HepG2 (cell line): ENCODE data around the gene AKAP1. TPM values are rescaled to one million over a fixed set of nuclear protein-coding genes. Genes with fewer than 3 reads are reported as not detected.

ENCODE experiments used
- AKAP8 ChIP-seq: sonication (generic); formaldehyde crosslinking; IDR thresholded peaks from 2 replicates; pipeline ENCODE4 v1.5.1; 2020; ENCODE audit warnings: mild to moderate bottlenecking, missing genetic modification reagents
- ARHGAP35 ChIP-seq: sonication (generic); formaldehyde crosslinking; IDR thresholded peaks from 2 replicates; pipeline ENCODE4 v1.9.0; 2022; ENCODE audit warnings: mild to moderate bottlenecking, inconsistent platforms, moderate library complexity, missing genetic modification reagents, borderline replicate concordance
- CHCHD3 ChIP-seq: sonication (generic); formaldehyde crosslinking; IDR thresholded peaks from 2 replicates; pipeline ENCODE4 v1.8.0; 2022; ENCODE audit warnings: mild to moderate bottlenecking, missing genetic modification reagents, moderate library complexity
- ZBTB44 ChIP-seq: sonication (generic); formaldehyde crosslinking; IDR thresholded peaks from 2 replicates; pipeline ENCODE4 v1.4.0; 2020; ENCODE audit warnings: missing genetic modification reagents
- ZNF33A ChIP-seq: sonication (generic); formaldehyde crosslinking; IDR thresholded peaks from 2 replicates; pipeline ENCODE4 v1.5.1; 2020; ENCODE audit warnings: missing genetic modification reagents, mild to moderate bottlenecking, moderate library complexity, borderline replicate concordance
- ZNF33B ChIP-seq: sonication (generic); formaldehyde crosslinking; IDR thresholded peaks from 2 replicates; pipeline ENCODE4 v1.5.1; 2020; ENCODE audit warnings: mild to moderate bottlenecking, missing genetic modification reagents
- ZNF501 ChIP-seq: sonication (generic); formaldehyde crosslinking; IDR thresholded peaks from 2 replicates; pipeline ENCODE4 v1.5.1; 2020; ENCODE audit warnings: mild to moderate bottlenecking, moderate library complexity, missing genetic modification reagents
- ZNF558 ChIP-seq: sonication (generic); formaldehyde crosslinking; IDR thresholded peaks from 2 replicates; pipeline ENCODE4 v1.9.0; 2022; ENCODE audit warnings: mild to moderate bottlenecking, missing genetic modification reagents, borderline replicate concordance
- ZNF589 ChIP-seq: sonication (generic); formaldehyde crosslinking; conservative IDR thresholded peaks from 2 replicates; pipeline ENCODE4 v1.8.0; 2022; ENCODE audit warnings: mild to moderate bottlenecking, moderate library complexity, missing genetic modification reagents
- ZNF75D ChIP-seq: sonication (generic); formaldehyde crosslinking; IDR thresholded peaks from 2 replicates; pipeline ENCODE4 v1.8.1; 2023; ENCODE audit warnings: missing genetic modification reagents, mild to moderate bottlenecking, borderline replicate concordance
- polyA plus RNA-seq, 8 experiments: library from polyadenylated mRNA; depleted of rRNA in 3 of 8; stranded (reverse) in 7 of 8; unstranded in 1 of 8; fragments of >200 nt; fragmentation: Illumina TruSeq in 4 of 8; extraction: Trizol in 4 of 8; gene quantifications; 2 replicates each; pipeline versions ENCODE4 v1.2.1 to v1.2.3, GENCODE V29; 2011 to 2016; ENCODE audit warnings: low read depth in 4 of 8, missing spikeins in 1 of 8, mixed read lengths in 1 of 8; ENCODE audit not compliant: insufficient read depth in 1 of 8
- total RNA-seq, 5 experiments: library from RNA; depleted of rRNA; stranded (reverse); fragments of >200 nt; fragmentation: Illumina TruSeq; extraction: Trizol; gene quantifications; 2 replicates each; pipeline ENCODE4 v1.2.3, GENCODE V29; 2016; ENCODE audit warnings: low read depth in 1 of 5
- TF ChIP-seq, protein P1 (sequence below): sonication (generic); formaldehyde crosslinking; IDR thresholded peaks from 2 replicates; pipeline ENCODE4 v1.4.0; 2020; ENCODE audit warnings: missing genetic modification reagents
- TF ChIP-seq, protein P2 (sequence below): sonication (generic); formaldehyde crosslinking; IDR thresholded peaks from 2 replicates; pipeline ENCODE4 v1.8.1; 2023; ENCODE audit warnings: mild to moderate bottlenecking, missing genetic modification reagents
- TF ChIP-seq, protein P3 (sequence below): sonication (generic); formaldehyde crosslinking; IDR thresholded peaks from 2 replicates; pipeline ENCODE4 v1.4.0; 2020; ENCODE audit warnings: mild to moderate bottlenecking, missing genetic modification reagents, borderline replicate concordance
- TF ChIP-seq, protein P4 (sequence below): sonication (generic); formaldehyde crosslinking; IDR thresholded peaks from 2 replicates; pipeline ENCODE4 v1.4.0; 2020; ENCODE audit warnings: mild to moderate bottlenecking, missing genetic modification reagents

Gene AKAP1
- total and polyA plus RNA-seq, 2 of the 13 experiments (the other 11 are each of a cell fraction or from before 2014, with no cell fraction given) = 101 to 131 TPM

DNA sequence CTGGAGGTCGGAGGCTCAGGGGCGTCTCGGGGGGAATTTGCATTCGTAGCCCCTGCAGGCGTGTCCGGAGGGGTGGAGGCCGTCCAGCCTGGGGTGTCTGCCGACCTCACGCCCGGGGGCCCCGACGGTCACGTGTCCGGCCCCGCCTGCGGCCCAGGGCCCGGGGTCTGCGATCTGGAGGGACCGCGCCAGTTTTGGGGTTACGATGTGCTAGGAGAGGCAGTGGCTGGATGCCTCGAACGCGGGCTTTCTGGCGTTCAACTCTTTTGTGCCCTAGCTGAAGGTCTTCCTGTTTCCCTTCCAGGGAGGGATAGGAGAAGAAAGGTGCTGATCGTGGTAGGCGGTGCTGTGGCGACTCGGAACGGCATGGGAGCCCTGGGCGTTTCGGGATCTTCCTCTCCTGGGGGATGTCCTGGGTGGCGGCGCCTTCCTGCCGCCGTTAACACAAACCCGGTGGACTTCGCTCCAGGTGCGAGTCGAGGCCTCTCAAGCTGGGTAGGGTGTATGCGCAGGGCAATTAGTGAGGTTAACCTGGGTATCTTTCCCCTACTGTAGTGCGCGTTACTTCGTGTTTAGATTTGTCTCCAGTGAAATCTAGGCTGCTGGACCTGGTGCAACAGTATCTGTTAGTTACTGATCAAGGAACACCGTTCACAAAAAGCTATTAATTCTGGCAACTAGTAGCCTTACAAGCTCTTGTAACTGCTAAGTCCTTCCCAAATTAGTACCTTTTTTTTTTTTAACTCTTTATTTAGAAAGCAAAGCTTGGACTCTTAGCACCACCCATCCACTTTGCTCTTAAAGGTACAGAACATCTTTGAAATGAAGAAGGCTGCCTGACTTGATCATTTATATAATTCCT lies 1.3 kb downstream of the AKAP1 start (continued):
- TF ChIP-seq, protein P1, sequence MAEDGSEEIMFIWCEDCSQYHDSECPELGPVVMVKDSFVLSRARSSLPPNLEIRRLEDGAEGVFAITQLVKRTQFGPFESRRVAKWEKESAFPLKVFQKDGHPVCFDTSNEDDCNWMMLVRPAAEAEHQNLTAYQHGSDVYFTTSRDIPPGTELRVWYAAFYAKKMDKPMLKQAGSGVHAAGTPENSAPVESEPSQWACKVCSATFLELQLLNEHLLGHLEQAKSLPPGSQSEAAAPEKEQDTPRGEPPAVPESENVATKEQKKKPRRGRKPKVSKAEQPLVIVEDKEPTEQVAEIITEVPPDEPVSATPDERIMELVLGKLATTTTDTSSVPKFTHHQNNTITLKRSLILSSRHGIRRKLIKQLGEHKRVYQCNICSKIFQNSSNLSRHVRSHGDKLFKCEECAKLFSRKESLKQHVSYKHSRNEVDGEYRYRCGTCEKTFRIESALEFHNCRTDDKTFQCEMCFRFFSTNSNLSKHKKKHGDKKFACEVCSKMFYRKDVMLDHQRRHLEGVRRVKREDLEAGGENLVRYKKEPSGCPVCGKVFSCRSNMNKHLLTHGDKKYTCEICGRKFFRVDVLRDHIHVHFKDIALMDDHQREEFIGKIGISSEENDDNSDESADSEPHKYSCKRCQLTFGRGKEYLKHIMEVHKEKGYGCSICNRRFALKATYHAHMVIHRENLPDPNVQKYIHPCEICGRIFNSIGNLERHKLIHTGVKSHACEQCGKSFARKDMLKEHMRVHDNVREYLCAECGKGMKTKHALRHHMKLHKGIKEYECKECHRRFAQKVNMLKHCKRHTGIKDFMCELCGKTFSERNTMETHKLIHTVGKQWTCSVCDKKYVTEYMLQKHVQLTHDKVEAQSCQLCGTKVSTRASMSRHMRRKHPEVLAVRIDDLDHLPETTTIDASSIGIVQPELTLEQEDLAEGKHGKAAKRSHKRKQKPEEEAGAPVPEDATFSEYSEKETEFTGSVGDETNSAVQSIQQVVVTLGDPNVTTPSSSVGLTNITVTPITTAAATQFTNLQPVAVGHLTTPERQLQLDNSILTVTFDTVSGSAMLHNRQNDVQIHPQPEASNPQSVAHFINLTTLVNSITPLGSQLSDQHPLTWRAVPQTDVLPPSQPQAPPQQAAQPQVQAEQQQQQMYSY (CRISPR knock-in tag) = peak; percentile 10; the same call in 1 of the 2 replicates
- peak; percentile 90 for TF ChIP-seq ZNF33B (CRISPR knock-in tag)
- no peak; the same call in 1 of the 2 replicates for TF ChIP-seq CHCHD3
- TF ChIP-seq, protein P2, sequence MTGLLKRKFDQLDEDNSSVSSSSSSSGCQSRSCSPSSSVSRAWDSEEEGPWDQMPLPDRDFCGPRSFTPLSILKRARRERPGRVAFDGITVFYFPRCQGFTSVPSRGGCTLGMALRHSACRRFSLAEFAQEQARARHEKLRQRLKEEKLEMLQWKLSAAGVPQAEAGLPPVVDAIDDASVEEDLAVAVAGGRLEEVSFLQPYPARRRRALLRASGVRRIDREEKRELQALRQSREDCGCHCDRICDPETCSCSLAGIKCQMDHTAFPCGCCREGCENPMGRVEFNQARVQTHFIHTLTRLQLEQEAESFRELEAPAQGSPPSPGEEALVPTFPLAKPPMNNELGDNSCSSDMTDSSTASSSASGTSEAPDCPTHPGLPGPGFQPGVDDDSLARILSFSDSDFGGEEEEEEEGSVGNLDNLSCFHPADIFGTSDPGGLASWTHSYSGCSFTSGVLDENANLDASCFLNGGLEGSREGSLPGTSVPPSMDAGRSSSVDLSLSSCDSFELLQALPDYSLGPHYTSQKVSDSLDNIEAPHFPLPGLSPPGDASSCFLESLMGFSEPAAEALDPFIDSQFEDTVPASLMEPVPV (CRISPR knock-in tag) = peak; percentile 92; the same call in 1 of the 2 replicates
- TF ChIP-seq, protein P3, sequence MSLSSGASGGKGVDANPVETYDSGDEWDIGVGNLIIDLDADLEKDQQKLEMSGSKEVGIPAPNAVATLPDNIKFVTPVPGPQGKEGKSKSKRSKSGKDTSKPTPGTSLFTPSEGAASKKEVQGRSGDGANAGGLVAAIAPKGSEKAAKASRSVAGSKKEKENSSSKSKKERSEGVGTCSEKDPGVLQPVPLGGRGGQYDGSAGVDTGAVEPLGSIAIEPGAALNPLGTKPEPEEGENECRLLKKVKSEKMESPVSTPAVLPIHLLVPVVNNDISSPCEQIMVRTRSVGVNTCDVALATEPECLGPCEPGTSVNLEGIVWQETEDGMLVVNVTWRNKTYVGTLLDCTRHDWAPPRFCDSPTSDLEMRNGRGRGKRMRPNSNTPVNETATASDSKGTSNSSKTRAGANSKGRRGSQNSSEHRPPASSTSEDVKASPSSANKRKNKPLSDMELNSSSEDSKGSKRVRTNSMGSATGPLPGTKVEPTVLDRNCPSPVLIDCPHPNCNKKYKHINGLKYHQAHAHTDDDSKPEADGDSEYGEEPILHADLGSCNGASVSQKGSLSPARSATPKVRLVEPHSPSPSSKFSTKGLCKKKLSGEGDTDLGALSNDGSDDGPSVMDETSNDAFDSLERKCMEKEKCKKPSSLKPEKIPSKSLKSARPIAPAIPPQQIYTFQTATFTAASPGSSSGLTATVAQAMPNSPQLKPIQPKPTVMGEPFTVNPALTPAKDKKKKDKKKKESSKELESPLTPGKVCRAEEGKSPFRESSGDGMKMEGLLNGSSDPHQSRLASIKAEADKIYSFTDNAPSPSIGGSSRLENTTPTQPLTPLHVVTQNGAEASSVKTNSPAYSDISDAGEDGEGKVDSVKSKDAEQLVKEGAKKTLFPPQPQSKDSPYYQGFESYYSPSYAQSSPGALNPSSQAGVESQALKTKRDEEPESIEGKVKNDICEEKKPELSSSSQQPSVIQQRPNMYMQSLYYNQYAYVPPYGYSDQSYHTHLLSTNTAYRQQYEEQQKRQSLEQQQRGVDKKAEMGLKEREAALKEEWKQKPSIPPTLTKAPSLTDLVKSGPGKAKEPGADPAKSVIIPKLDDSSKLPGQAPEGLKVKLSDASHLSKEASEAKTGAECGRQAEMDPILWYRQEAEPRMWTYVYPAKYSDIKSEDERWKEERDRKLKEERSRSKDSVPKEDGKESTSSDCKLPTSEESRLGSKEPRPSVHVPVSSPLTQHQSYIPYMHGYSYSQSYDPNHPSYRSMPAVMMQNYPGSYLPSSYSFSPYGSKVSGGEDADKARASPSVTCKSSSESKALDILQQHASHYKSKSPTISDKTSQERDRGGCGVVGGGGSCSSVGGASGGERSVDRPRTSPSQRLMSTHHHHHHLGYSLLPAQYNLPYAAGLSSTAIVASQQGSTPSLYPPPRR (CRISPR knock-in tag) = peak; percentile 39
- peak; percentile 13; the same call in 1 of the 2 replicates for TF ChIP-seq ARHGAP35 (CRISPR knock-in tag)
- 0 out of 2 replicates have a peak, but pooled peaks have one; percentile 16 for TF ChIP-seq ZNF589 (CRISPR knock-in tag)
- 0 out of 2 replicates have a peak, but pooled peaks have one; percentile 9 for TF ChIP-seq ZNF558
- TF ChIP-seq, protein P4, sequence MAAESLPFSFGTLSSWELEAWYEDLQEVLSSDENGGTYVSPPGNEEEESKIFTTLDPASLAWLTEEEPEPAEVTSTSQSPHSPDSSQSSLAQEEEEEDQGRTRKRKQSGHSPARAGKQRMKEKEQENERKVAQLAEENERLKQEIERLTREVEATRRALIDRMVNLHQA = peak; percentile 19; the same call in 1 of the 2 replicates
- TF ChIP-seq ZNF33A (CRISPR knock-in tag) = peak; percentile 15; the same call in 1 of the 2 replicates
- no peak for TF ChIP-seq ZBTB44
- 0 out of 2 replicates have a peak, but pooled peaks have one; percentile 15 for TF ChIP-seq ZNF75D (CRISPR knock-in tag)
- TF ChIP-seq AKAP8 (CRISPR knock-in tag) = peak; percentile 93
- TF ChIP-seq ZNF501 (CRISPR knock-in tag) = peak; percentile 87; the same call in 1 of the 2 replicates
